Measurements from ENCODE around the gene INTS1.

Gene INTS1

GRCh38 chr7:1464694-1465093 is 39.5 kb downstream of the INTS1 start:
- H3K4me3 ChIP-seq (ENCODE audit: low read depth, low read length), result no peak overlapping the region

GRCh38 chr7:1463676-1464223 is 40.4 kb downstream of the INTS1 start:
- no peak overlapping the region for H3K4me3 ChIP-seq (ENCODE audit: low read depth, low read length)

- H3K4me3 ChIP-seq (ENCODE audit: low read depth, low read length), result no peak overlapping the region
Observed at GRCh38 chr7:1461646-1462375, 42.4 kb downstream of the INTS1 start.

- H3K4me3 ChIP-seq (ENCODE audit: low read depth, low read length), result no peak overlapping the region
Observed at GRCh38 chr7:1460821-1461645, 43.2 kb downstream of the INTS1 start.

- H3K4me3 ChIP-seq (ENCODE audit: low read depth, low read length), result no peak overlapping the region
Observed at GRCh38 chr7:1459920-1460820, 44.0 kb downstream of the INTS1 start.

- H3K4me3 ChIP-seq (ENCODE audit: low read depth, low read length), result no peak overlapping the region
Observed at GRCh38 chr7:1459512-1459892, 44.7 kb downstream of the INTS1 start.

GRCh38 chr7:1458683-1459511 is 45.3 kb downstream of the INTS1 start, which contains the start of gene MICALL2:
Gene MICALL2, minus strand, starts transcription at chr7:1459470. Its CDS starts 144 bp downstream, at chr7:1459326.
- H3K4me3 ChIP-seq (ENCODE audit: low read depth, low read length), result peak within 1 kb of the TSS; percentile 68

- peak overlapping the region; percentile 13 for H3K4me3 ChIP-seq (ENCODE audit: low read depth, low read length)
Observed at GRCh38 chr7:1457949-1458682, 46.1 kb downstream of the INTS1 start.

- H3K4me3 ChIP-seq (ENCODE audit: low read depth, low read length), result no peak overlapping the region
Observed at GRCh38 chr7:1457059-1457948, 46.9 kb downstream of the INTS1 start.

- no peak overlapping the region for H3K4me3 ChIP-seq (ENCODE audit: low read depth, low read length)
Observed at GRCh38 chr7:1455955-1456354, 48.2 kb downstream of the INTS1 start.

- no peak overlapping the region for H3K4me3 ChIP-seq (ENCODE audit: low read depth, low read length)
Observed at GRCh38 chr7:1455241-1455939, 48.8 kb downstream of the INTS1 start.

- no peak overlapping the region for H3K4me3 ChIP-seq (ENCODE audit: low read depth, low read length)
Observed at GRCh38 chr7:1454542-1454941, 49.6 kb downstream of the INTS1 start.

GRCh38 chr7:1452205-1452604 is 52.0 kb downstream of the INTS1 start:
- H3K4me3 ChIP-seq (ENCODE audit: low read depth, low read length), result no peak overlapping the region

GRCh38 chr7:1450987-1451386 is 53.2 kb downstream of the INTS1 start:
- H3K4me3 ChIP-seq (ENCODE audit: low read depth, low read length), result no peak overlapping the region

- no peak overlapping the region for H3K4me3 ChIP-seq (ENCODE audit: low read depth, low read length)
Observed at GRCh38 chr7:1450431-1450830, 53.8 kb downstream of the INTS1 start.

GRCh38 chr7:1449951-1450350 is 54.2 kb downstream of the INTS1 start:
- no peak overlapping the region for H3K4me3 ChIP-seq (ENCODE audit: low read depth, low read length)

GRCh38 chr7:1449501-1449900 is 54.7 kb downstream of the INTS1 start:
- H3K4me3 ChIP-seq (ENCODE audit: low read depth, low read length), result no peak overlapping the region

GRCh38 chr7:1448958-1449357 is 55.2 kb downstream of the INTS1 start:
- no peak overlapping the region for H3K4me3 ChIP-seq (ENCODE audit: low read depth, low read length)
